ENCODE data around the gene SLC7A11. TPM values are rescaled to one million over a fixed set of nuclear protein-coding genes. Genes with fewer than 3 reads are reported as not detected.
A peak's percentile ranks its signal among the peaks of the same experiment; 100 is the strongest.

Gene SLC7A11
- total RNA-seq, 1 donor from 2014 or later, result 33.8 TPM

GRCh38 chr4:138226351-138226750, 15.8 kb downstream of the SLC7A11 start:
- DNase-seq (ENCODE audit: low read depth) (no peak), FAIRE-seq (no peak)
- Histone ChIP-seq H3K27me3 (ENCODE audit: insufficient read depth, low read length) (no peaks in the 10 kb centered on the region), H4K20me1 (ENCODE audit: insufficient read depth, low read length) (no peaks in the 10 kb centered on the region), H3K9ac (ENCODE audit: low read length) (peak overlapping the region; percentile 35), H3K4me1 (ENCODE audit: insufficient read depth, low read length) (peaks cover 21% of the 10 kb centered on the region), H2AFZ (ENCODE audit: low read depth, low read length) (no peak overlapping the region), H3K79me2 (ENCODE audit: insufficient read depth, low read length) (no peaks in the 10 kb centered on the region), H3K9me3 (ENCODE audit: insufficient read depth, low read depth, low read length) (no peaks in the 10 kb centered on the region), H3K4me3 (ENCODE audit: insufficient read depth, low read depth, low read length) (no peak overlapping the region), H3K27ac (ENCODE audit: low read depth, low read length) (no peak overlapping the region), H3K4me2 (ENCODE audit: low read length) (peak overlapping the region; percentile 53), H3K36me3 (ENCODE audit: insufficient read depth, low read length) (no peaks in the 10 kb centered on the region)
- Mint-ChIP-seq H3K9me3 (ENCODE audit: unreplicated experiment) (no peaks in the 10 kb centered on the region), H3K4me1 (ENCODE audit: low read depth, unreplicated experiment) (peaks cover 6% of the 10 kb centered on the region), H3K4me3 (ENCODE audit: unreplicated experiment) (no peak overlapping the region), H3K27ac (ENCODE audit: unreplicated experiment) (no peak overlapping the region), H3K36me3 (ENCODE audit: low read depth, unreplicated experiment) (peaks cover 6% of the 10 kb centered on the region), H3K27me3 (ENCODE audit: low read depth, unreplicated experiment) (no peaks in the 10 kb centered on the region)
- TF ChIP-seq CTCF (IDR thresholded peaks at IDR 0.05; ENCODE audit: insufficient read depth, low read depth, low read length) (no peak), EZH2 (IDR thresholded peaks at IDR 0.05; ENCODE audit: insufficient read depth, low read length) (no peak)

GRCh38 chr4:138225477-138225876, 16.7 kb downstream of the SLC7A11 start:
- H4K20me1 ChIP-seq (ENCODE audit: insufficient read depth, low read length), result no peaks in the 10 kb centered on the region
- H3K4me1 ChIP-seq (ENCODE audit: insufficient read depth, low read length), result peaks cover 21% of the 10 kb centered on the region
- peak overlapping the region; percentile 26 for H3K27ac ChIP-seq (ENCODE audit: low read depth, low read length)
- H3K4me2 ChIP-seq (ENCODE audit: low read length), result peak overlapping the region; percentile 53
- H2AFZ ChIP-seq (ENCODE audit: low read depth, low read length), result peak overlapping the region; percentile 6
- H3K4me3 Mint-ChIP-seq (ENCODE audit: unreplicated experiment), result no peak overlapping the region
- peak overlapping the region; percentile 35 for H3K9ac ChIP-seq (ENCODE audit: low read length)
- H3K27me3 Mint-ChIP-seq (ENCODE audit: low read depth, unreplicated experiment), result no peaks in the 10 kb centered on the region
- H3K9me3 Mint-ChIP-seq (ENCODE audit: unreplicated experiment), result no peaks in the 10 kb centered on the region
- H3K27me3 ChIP-seq (ENCODE audit: insufficient read depth, low read length), result no peaks in the 10 kb centered on the region
- H3K9me3 ChIP-seq (ENCODE audit: insufficient read depth, low read depth, low read length), result no peaks in the 10 kb centered on the region
- no peaks in the 10 kb centered on the region for H3K79me2 ChIP-seq (ENCODE audit: insufficient read depth, low read length)
- H3K27ac Mint-ChIP-seq (ENCODE audit: unreplicated experiment), result no peak overlapping the region
- DNase-seq (ENCODE audit: low read depth), result peak; percentile 33
- H3K4me1 Mint-ChIP-seq (ENCODE audit: low read depth, unreplicated experiment), result peaks cover 6% of the 10 kb centered on the region
- TF ChIP-seq EZH2 (IDR thresholded peaks at IDR 0.05; ENCODE audit: insufficient read depth, low read length) (no peak), CTCF (IDR thresholded peaks at IDR 0.05; ENCODE audit: insufficient read depth, low read depth, low read length) (no peak)
- no peak overlapping the region for H3K4me3 ChIP-seq (ENCODE audit: insufficient read depth, low read depth, low read length)
- peaks cover 4% of the 10 kb centered on the region for H3K36me3 Mint-ChIP-seq (ENCODE audit: low read depth, unreplicated experiment)
- no peak for FAIRE-seq
- H3K36me3 ChIP-seq (ENCODE audit: insufficient read depth, low read length), result no peaks in the 10 kb centered on the region

GRCh38 chr4:138224614-138225013, 17.5 kb downstream of the SLC7A11 start:
- H3K36me3 ChIP-seq (ENCODE audit: insufficient read depth, low read length), result no peaks in the 10 kb centered on the region
- Mint-ChIP-seq H3K4me1 (ENCODE audit: low read depth, unreplicated experiment) (peaks cover 6% of the 10 kb centered on the region), H3K27ac (ENCODE audit: unreplicated experiment) (no peak overlapping the region), H3K9me3 (ENCODE audit: unreplicated experiment) (no peaks in the 10 kb centered on the region), H3K27me3 (ENCODE audit: low read depth, unreplicated experiment) (no peaks in the 10 kb centered on the region), H3K4me3 (ENCODE audit: unreplicated experiment) (no peak overlapping the region), H3K36me3 (ENCODE audit: low read depth, unreplicated experiment) (peaks cover 5% of the 10 kb centered on the region)
- no peaks in the 10 kb centered on the region for H3K79me2 ChIP-seq (ENCODE audit: insufficient read depth, low read length)
- no peak for DNase-seq (ENCODE audit: low read depth)
- no peaks in the 10 kb centered on the region for H4K20me1 ChIP-seq (ENCODE audit: insufficient read depth, low read length)
- no peak overlapping the region for H2AFZ ChIP-seq (ENCODE audit: low read depth, low read length)
- H3K4me1 ChIP-seq (ENCODE audit: insufficient read depth, low read length), result peaks cover 21% of the 10 kb centered on the region
- TF ChIP-seq EZH2 (IDR thresholded peaks at IDR 0.05; ENCODE audit: insufficient read depth, low read length) (no peak), CTCF (IDR thresholded peaks at IDR 0.05; ENCODE audit: insufficient read depth, low read depth, low read length) (no peak)
- no peaks in the 10 kb centered on the region for H3K9me3 ChIP-seq (ENCODE audit: insufficient read depth, low read depth, low read length)
- FAIRE-seq, result no peak
- no peaks in the 10 kb centered on the region for H3K27me3 ChIP-seq (ENCODE audit: insufficient read depth, low read length)
- H3K4me2 ChIP-seq (ENCODE audit: low read length), result no peak overlapping the region
- H3K4me3 ChIP-seq (ENCODE audit: insufficient read depth, low read depth, low read length), result no peak overlapping the region
- H3K27ac ChIP-seq (ENCODE audit: low read depth, low read length), result no peak overlapping the region
- no peak overlapping the region for H3K9ac ChIP-seq (ENCODE audit: low read length)

Measured in astrocyte (in vitro differentiated cells and primary cell).